GM20000 (cell line): Measurements from ENCODE around the gene ITM2A.

Experiments used
- DNase-seq: peaks from one replicate; pipeline ENCODE4 v3.0.0; 2012; ENCODE audit warnings: low spot score
- TF ChIP-seq, protein P1 (sequence below): IDR thresholded peaks from 2 replicates; pipeline ENCODE4 v1.5.1; 2012; ENCODE audit warnings: mild to moderate bottlenecking, control low read depth; ENCODE audit errors: extremely low read depth, missing control alignments

The ITM2A gene

DNA sequence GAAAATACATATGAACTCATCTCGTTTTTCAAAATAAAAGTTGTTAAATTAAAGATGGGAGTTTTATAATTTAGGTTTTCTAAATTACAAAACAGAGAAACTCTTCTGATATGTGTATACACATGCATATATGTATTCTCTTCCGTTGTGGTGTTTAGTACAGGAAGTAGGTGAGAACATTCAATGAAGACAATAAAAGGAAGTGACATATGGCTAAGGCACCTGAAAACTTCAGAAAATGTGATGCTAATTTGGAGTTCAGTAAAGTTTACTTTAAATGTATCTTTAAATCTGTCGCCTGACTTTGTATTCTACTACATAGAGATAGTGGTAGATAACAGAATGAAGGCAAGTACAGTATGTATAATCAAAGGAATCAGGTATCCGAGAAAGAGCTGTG lies 33.5 kb upstream of the ITM2A start:
- TF ChIP-seq, protein P1, sequence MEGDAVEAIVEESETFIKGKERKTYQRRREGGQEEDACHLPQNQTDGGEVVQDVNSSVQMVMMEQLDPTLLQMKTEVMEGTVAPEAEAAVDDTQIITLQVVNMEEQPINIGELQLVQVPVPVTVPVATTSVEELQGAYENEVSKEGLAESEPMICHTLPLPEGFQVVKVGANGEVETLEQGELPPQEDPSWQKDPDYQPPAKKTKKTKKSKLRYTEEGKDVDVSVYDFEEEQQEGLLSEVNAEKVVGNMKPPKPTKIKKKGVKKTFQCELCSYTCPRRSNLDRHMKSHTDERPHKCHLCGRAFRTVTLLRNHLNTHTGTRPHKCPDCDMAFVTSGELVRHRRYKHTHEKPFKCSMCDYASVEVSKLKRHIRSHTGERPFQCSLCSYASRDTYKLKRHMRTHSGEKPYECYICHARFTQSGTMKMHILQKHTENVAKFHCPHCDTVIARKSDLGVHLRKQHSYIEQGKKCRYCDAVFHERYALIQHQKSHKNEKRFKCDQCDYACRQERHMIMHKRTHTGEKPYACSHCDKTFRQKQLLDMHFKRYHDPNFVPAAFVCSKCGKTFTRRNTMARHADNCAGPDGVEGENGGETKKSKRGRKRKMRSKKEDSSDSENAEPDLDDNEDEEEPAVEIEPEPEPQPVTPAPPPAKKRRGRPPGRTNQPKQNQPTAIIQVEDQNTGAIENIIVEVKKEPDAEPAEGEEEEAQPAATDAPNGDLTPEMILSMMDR = no peak
- DNase-seq = no peak

DNA sequence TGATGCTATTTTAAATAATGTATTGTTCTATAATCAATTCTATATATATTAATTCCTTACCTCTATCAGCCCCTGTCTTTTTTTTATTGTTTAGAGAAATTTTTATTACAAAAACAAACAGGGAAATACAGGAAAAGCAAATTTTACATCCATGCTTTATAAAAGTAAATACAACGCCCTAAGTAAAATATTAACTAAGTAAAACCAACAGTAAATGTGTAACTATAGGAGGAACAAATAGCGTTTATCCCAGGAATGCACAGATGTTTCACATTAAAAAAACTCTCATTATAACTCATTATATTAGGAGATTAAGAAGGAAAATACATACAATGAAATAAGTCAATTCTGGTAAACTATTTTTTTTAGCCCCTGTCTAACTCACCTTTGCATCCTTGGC lies 8.2 kb upstream of the ITM2A start:
- DNase-seq = no peak
- TF ChIP-seq, protein P1 = no peak

DNA sequence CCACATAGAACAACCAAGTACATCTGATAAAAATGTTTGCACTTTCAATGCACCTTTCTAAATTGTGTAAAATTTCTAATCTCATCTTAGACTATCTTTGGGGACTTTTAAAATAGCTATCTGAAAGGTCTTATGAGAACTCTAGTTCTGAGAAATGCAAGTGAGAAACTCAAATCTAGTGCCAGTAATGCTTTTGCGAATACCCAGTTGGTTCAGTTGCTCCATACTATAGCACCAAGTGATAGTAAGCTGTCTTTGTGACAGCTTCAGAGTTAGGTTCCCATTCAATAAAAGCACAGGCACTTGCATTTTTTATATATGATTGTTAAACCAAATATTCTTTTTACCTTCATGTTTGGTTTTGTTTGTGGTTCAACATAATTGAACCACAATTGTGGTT lies 4.5 kb upstream of the ITM2A start:
- TF ChIP-seq, protein P1 = no peak
- DNase-seq = no peak

DNA sequence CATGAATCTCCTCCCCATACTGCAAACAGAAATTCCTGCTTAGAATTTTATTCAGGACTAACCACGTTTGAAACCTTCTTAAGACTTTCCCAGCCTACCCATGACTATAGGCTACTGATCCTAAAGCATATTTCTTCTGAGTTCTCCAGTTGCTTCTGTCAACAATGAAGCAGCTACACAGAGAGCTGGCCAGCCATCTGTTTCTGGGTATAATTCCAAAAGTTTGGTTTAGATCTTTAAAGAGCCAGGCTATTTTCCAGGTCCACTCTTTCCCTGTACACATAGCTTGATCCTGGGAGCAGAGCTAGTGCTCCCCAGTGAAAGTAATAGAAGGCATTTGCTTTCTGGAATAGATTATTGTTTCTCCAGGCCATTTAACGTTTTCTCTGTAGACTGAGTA lies 4.0 kb upstream of the ITM2A start:
- no peak for DNase-seq
- TF ChIP-seq, protein P1 = no peak

DNA sequence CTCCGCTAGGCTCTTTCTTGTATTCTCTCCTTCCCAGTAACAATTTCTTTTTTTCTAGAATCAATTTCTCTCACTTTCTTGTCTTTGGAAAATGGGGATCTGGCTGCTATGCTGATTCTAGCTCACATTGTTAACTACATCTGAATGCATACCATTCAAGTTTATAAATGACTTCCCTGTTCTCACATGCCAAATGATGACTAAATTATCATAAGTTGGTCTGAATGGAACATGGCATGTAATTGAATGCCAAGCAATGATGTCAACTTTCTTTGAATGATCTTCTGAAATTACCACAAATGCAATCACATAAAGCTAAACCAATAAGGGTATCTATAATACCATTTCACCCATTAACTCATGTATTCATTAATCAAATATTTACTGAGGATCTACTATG lies 2.7 kb upstream of the ITM2A start:
- no peak for DNase-seq
- TF ChIP-seq, protein P1 = no peak

DNA sequence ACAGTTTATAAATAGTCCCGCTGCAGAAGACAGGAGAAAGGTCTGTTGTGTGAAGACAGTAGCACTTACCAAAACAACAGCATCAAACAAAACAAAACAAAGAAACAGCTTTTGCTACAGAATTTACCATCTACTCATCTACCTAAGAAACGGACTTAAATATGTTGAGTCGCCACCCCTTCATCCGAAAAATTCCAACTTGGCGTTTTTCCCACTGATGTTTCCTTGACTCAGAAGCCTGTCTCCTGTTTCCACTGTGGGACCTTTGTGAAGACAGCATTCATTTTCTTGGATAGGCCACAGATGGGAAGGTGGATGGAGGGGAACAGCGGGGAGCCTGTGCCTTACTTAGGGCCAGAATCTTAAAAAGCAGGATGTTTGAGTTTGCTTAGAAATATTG lies 1.3 kb upstream of the ITM2A start:
- TF ChIP-seq, protein P1 = no peak
- no peak for DNase-seq

DNA sequence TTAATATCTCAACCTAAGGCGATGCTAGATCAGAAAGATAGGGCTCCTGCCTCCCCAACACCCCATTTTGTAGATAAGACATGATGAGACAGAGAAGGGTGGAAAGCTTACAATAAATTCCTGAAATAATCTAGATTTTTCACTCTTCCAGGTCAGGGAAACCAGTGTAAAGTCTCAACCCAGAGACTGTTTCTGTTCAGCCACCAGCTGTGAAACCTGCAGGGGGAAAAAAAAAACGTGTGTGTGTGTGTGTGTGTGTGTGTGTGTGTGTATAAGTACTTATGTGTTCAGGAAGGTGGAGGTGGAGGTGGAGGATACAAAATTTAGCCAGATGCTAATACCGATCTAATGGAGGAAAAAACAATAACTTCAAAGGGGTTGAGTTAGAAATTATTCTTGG lies 773 bp upstream of the ITM2A start:
- no peak for DNase-seq
- TF ChIP-seq, protein P1 = no peak

DNA sequence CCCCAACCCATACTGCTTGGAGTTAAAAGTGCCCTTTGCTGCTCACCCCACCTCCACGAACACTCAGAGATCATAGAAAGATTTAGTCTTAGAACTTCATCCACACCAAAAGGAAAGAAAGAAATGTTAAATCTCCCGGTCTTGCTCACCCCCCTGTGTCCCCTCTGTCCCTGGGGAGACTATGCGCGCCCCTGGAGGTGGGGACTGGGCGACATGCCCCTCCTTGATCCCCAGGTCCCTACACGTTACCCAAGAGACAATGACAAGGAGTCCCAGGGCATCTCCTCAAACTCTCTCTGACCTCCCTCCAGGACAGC lies 620 bp downstream of the ITM2A start:
- DNase-seq = no peak
- TF ChIP-seq, protein P1 = no peak
